HEK293 (cell line): ENCODE data around the gene PLEKHG3.

ENCODE experiments used
- CTCF ChIA-PET: fragments of 350-600 bp; formaldehyde crosslinking; extraction: SDS; loops from one replicate; lab custom pipeline; 2021; ENCODE audit warnings: antibody characterized with exemption; lab: Yijun Ruan, JAX
- POLR2A ChIA-PET: fragments of 300-600 bp; formaldehyde crosslinking; extraction: SDS; loops from one replicate; lab custom pipeline; 2020; ENCODE audit warnings: antibody characterized with exemption, inconsistent platforms; lab: Yijun Ruan, JAX
- H3K27ac ChIP-seq: fragments of 200-500 bp; sonication (Bioruptor generic); 2 replicates; pipeline ENCODE4 v1.5.1; 2014; ENCODE audit warnings: low read depth, low read length, control low read depth, inconsistent platforms; ENCODE audit errors: extremely low read depth
- H3K36me3 ChIP-seq, 2 experiments: fragments of 200-500 bp in 1 of 2; sonication (Bioruptor generic) in 1 of 2; 1 replicate in 1 of 2; 2 replicates in 1 of 2; pipeline ENCODE4 v1.5.1; 2014 to 2017; ENCODE audit warnings: inconsistent platforms in 2 of 2, low read length in 2 of 2; ENCODE audit not compliant: control insufficient read depth in 2 of 2, insufficient read depth in 1 of 2
- H3K4me1 ChIP-seq: fragments of 200-500 bp; sonication (Bioruptor generic); 2 replicates; pipeline ENCODE4 v1.5.1; 2014; ENCODE audit warnings: mild to moderate bottlenecking, low read length, inconsistent platforms; ENCODE audit not compliant: control insufficient read depth, insufficient read depth
- H3K4me3 ChIP-seq: 2 replicates; pipeline ENCODE4 v1.5.1; 2011; ENCODE audit warnings: low read depth, mild to moderate bottlenecking, control low read depth, low read length, moderate library complexity
- H3K9me3 ChIP-seq: fragments of 200-500 bp; sonication (Bioruptor generic); 2 replicates; pipeline ENCODE4 v1.5.1; 2014; ENCODE audit warnings: low read depth, low read length, inconsistent platforms; ENCODE audit not compliant: control insufficient read depth, insufficient read depth
- EGR2 ChIP-seq: fragments of 450-650 bp; formaldehyde crosslinking; IDR thresholded peaks from 2 replicates; pipeline ENCODE4 v1.5.1; 2016; ENCODE audit warnings: low read depth, missing biosample characterization, missing genetic modification characterization
- HOXD13 ChIP-seq: sonication (generic); formaldehyde crosslinking; IDR thresholded peaks from 2 replicates; pipeline ENCODE4 v1.8.0; 2022; ENCODE audit warnings: missing genetic modification reagents, borderline replicate concordance
- IKZF3 ChIP-seq: fragments of 450-650 bp; IDR thresholded peaks from 2 replicates; pipeline ENCODE4 v1.5.0; 2018; ENCODE audit warnings: missing biosample characterization, mild to moderate bottlenecking, missing genetic modification characterization, moderate library complexity
- KLF1 ChIP-seq: fragments of 450-650 bp; formaldehyde crosslinking; IDR thresholded peaks from 2 replicates; pipeline ENCODE4 v1.5.1; 2016; ENCODE audit warnings: missing biosample characterization, missing genetic modification characterization
- KLF7 ChIP-seq: fragments of 450-650 bp; formaldehyde crosslinking; IDR thresholded peaks from 2 replicates; pipeline ENCODE4 v1.5.1; 2016; ENCODE audit warnings: missing biosample characterization, missing genetic modification characterization, borderline replicate concordance
- KLF8 ChIP-seq: fragments of 450-650 bp; formaldehyde crosslinking; IDR thresholded peaks from 2 replicates; pipeline ENCODE4 v1.5.1; 2016; ENCODE audit warnings: missing biosample characterization, missing genetic modification characterization
- KLF9 ChIP-seq: fragments of 450-650 bp; formaldehyde crosslinking; IDR thresholded peaks from 2 replicates; pipeline ENCODE4 v1.5.1; 2016; ENCODE audit warnings: missing biosample characterization, missing genetic modification characterization, low read depth
- PATZ1 ChIP-seq: fragments of 450-650 bp; formaldehyde crosslinking; IDR thresholded peaks from 2 replicates; pipeline ENCODE4 v1.5.1; 2016; ENCODE audit warnings: missing biosample characterization, missing genetic modification characterization
- SP7 ChIP-seq: fragments of 450-650 bp; formaldehyde crosslinking; IDR thresholded peaks from 2 replicates; pipeline ENCODE4 v1.5.1; 2016; ENCODE audit warnings: missing biosample characterization, missing genetic modification characterization
- ZBTB10 ChIP-seq: fragments of 450-650 bp; formaldehyde crosslinking; IDR thresholded peaks from 2 replicates; pipeline ENCODE4 v1.5.1; 2016; ENCODE audit warnings: missing biosample characterization, missing genetic modification characterization
- ZBTB7A ChIP-seq: fragments of 450-650 bp; formaldehyde crosslinking; IDR thresholded peaks from 2 replicates; pipeline ENCODE4 v1.5.1; 2016; ENCODE audit warnings: low read depth, missing biosample characterization, missing genetic modification characterization
- ZFHX2 ChIP-seq: fragments of 450-650 bp; formaldehyde crosslinking; conservative IDR thresholded peaks from 2 replicates; pipeline ENCODE4 v1.5.1; 2016; ENCODE audit warnings: missing biosample characterization, missing genetic modification characterization
- ZFP69B ChIP-seq: fragments of 450-650 bp; formaldehyde crosslinking; IDR thresholded peaks from 2 replicates; pipeline ENCODE4 v1.5.1; 2016; ENCODE audit warnings: missing biosample characterization, missing genetic modification characterization
- ZNF148 ChIP-seq: fragments of 450-650 bp; formaldehyde crosslinking; IDR thresholded peaks from 2 replicates; pipeline ENCODE4 v1.5.0; 2017; ENCODE audit warnings: missing biosample characterization, missing genetic modification characterization, borderline replicate concordance
- ZNF18 ChIP-seq: fragments of 450-650 bp; formaldehyde crosslinking; IDR thresholded peaks from 2 replicates; pipeline ENCODE4 v1.5.1; 2016; ENCODE audit warnings: missing biosample characterization, missing genetic modification characterization
- ZNF223 ChIP-seq: fragments of 450-650 bp; formaldehyde crosslinking; IDR thresholded peaks from 2 replicates; pipeline ENCODE4 v1.5.1; 2016; ENCODE audit warnings: missing biosample characterization, missing genetic modification characterization
- ZNF24 ChIP-seq: fragments of 450-650 bp; formaldehyde crosslinking; IDR thresholded peaks from 2 replicates; pipeline ENCODE4 v1.5.1; 2016; ENCODE audit warnings: missing biosample characterization, missing genetic modification characterization
- ZNF433 ChIP-seq: fragments of 450-650 bp; formaldehyde crosslinking; IDR thresholded peaks from 2 replicates; pipeline ENCODE4 v1.5.1; 2016; ENCODE audit warnings: missing biosample characterization, missing genetic modification characterization, low read depth
- ZNF555 ChIP-seq: fragments of 450-650 bp; formaldehyde crosslinking; conservative IDR thresholded peaks from 2 replicates; pipeline ENCODE4 v1.5.1; 2017; ENCODE audit warnings: missing biosample characterization, mild to moderate bottlenecking, missing genetic modification characterization, inconsistent platforms
- ZNF830 ChIP-seq: fragments of 450-650 bp; IDR thresholded peaks from 2 replicates; pipeline ENCODE4 v1.5.0; 2018; ENCODE audit warnings: missing biosample characterization, missing genetic modification characterization, low read depth, mild to moderate bottlenecking, moderate library complexity
- ZSCAN4 ChIP-seq: fragments of 450-650 bp; formaldehyde crosslinking; IDR thresholded peaks from 2 replicates; pipeline ENCODE4 v1.5.1; 2017; ENCODE audit warnings: missing biosample characterization, missing genetic modification characterization

The PLEKHG3 gene

GRCh38 chr14:64765740-64766302 is 61.6 kb downstream of the PLEKHG3 start:
- peaks cover 18% of the 10 kb centered on the region for H3K4me1 ChIP-seq
- no peak overlapping the region for H3K27ac ChIP-seq
- CTCF ChIA-PET: interaction anchor here (0.6 to 3.0 kb wide), 16 partner anchors 10 to 422 kb away, joined by 3 to 25 read pairs (median 4); no protein-coding TSS in a partner anchor
- H3K36me3 ChIP-seq: peaks cover 6 to 15% of the 10 kb centered on the region in 2 experiments; a peak in 2 of 3 replicates
- H3K9me3 ChIP-seq: no peaks in the 10 kb centered on the region
- H3K4me3 ChIP-seq: no peak overlapping the region
- TF ChIP-seq ZNF148 (tag by site-specific recombination): 0 out of 2 replicates have a peak, but pooled peaks have one; percentile 28
- TF ChIP-seq ZNF433: no peak
- no peak for TF ChIP-seq ZNF555
- peak; percentile 91 for TF ChIP-seq ZNF18 (tag by site-specific recombination)
- 0 out of 2 replicates have a peak, but pooled peaks have one; percentile 15 for TF ChIP-seq ZBTB7A
- TF ChIP-seq KLF7: 0 out of 2 replicates have a peak, but pooled peaks have one; percentile 15
- peak; percentile 19; the same call in 1 of the 2 replicates for TF ChIP-seq ZBTB10 (tag by site-specific recombination)
- TF ChIP-seq KLF9: peak; percentile 90
- no peak for TF ChIP-seq ZNF830 (tag by site-specific recombination)
- no peak for TF ChIP-seq SP7
- no peak for TF ChIP-seq IKZF3 (tag by site-specific recombination)
- TF ChIP-seq KLF1 (tag by site-specific recombination): peak; percentile 44
- peak; percentile 100 for TF ChIP-seq EGR2 (tag by site-specific recombination)
- TF ChIP-seq ZNF24 (tag by site-specific recombination): no peak
- TF ChIP-seq KLF8 (tag by site-specific recombination): peak; percentile 63; the same call in 1 of the 2 replicates
- TF ChIP-seq HOXD13 (CRISPR knock-in tag): no peak
- no peak for TF ChIP-seq ZFP69B
- peak; percentile 31; the same call in 1 of the 2 replicates for TF ChIP-seq PATZ1
- TF ChIP-seq ZFHX2 (tag by site-specific recombination): peak; percentile 100
- peak; percentile 96 for TF ChIP-seq ZSCAN4 (tag by site-specific recombination)
- TF ChIP-seq ZNF223 (tag by site-specific recombination): no peak
- POLR2A ChIA-PET: interaction anchor here (1.0 kb wide), 1 partner anchor 62 kb away, joined by 3 read pairs; the partner anchor contains the start of gene PLEKHG3
